HepG2 (cell line): ENCODE results near the gene NACC2.
A peak's percentile ranks its signal among the peaks of the same experiment; 100 is the strongest.

Experiments used
- CTCF ChIP-seq: sonication (generic); formaldehyde crosslinking; IDR thresholded peaks from 2 replicates; pipeline ENCODE4 v1.5.0; 2020; ENCODE audit warnings: mild to moderate bottlenecking, missing genetic modification reagents, moderate library complexity
- EP300 ChIP-seq, 3 experiments: sonication (generic) in 1 of 3; formaldehyde crosslinking in 1 of 3; IDR thresholded peaks; 2 replicates each; pipeline versions ENCODE4 v1.5.1 to v1.6.1; 2011 to 2020; ENCODE audit warnings: low read depth in 2 of 3, low read length in 2 of 3, borderline replicate concordance in 1 of 3, improper control_type of control experiment in 1 of 3, mild to moderate bottlenecking in 1 of 3, missing genetic modification reagents in 1 of 3, moderate library complexity in 1 of 3
- EZH2 ChIP-seq: conservative IDR thresholded peaks from 2 replicates; pipeline ENCODE4 v1.6.1; 2012; ENCODE audit warnings: mild to moderate bottlenecking, low read depth, low read length, moderate library complexity
- HNRNPK ChIP-seq: fragments of 200-400 bp; formaldehyde crosslinking; IDR thresholded peaks from 2 replicates; pipeline ENCODE4 v1.6.1; 2018; ENCODE audit warnings: low read length, low read depth, moderate library complexity, mild to moderate bottlenecking; ENCODE audit not compliant: poor library complexity, severe bottlenecking
- PHF5A ChIP-seq: IDR thresholded peaks from one replicate; pipeline ENCODE4 v1.6.1; 2018; ENCODE audit warnings: low read depth, missing genetic modification reagents; ENCODE audit not compliant: unreplicated experiment
- POLR2AphosphoS5 ChIP-seq: IDR thresholded peaks from 2 replicates; pipeline ENCODE4 v1.6.1; 2012; ENCODE audit warnings: low read depth, low read length
- SRF ChIP-seq: IDR thresholded peaks from 2 replicates; pipeline ENCODE4 v1.6.1; 2011; ENCODE audit warnings: mild to moderate bottlenecking, low read depth, low read length, moderate library complexity
- YY1 ChIP-seq: IDR thresholded peaks from 2 replicates; pipeline ENCODE4 v1.6.1; 2011; ENCODE audit warnings: low read length, low read depth, moderate library complexity, mild to moderate bottlenecking; ENCODE audit not compliant: insufficient read depth, insufficient replicate concordance
- ZNF761 ChIP-seq: sonication (generic); formaldehyde crosslinking; conservative IDR thresholded peaks from 2 replicates; pipeline ENCODE4 v1.4.0; 2020; ENCODE audit warnings: mild to moderate bottlenecking, missing genetic modification reagents
- ZNF878 ChIP-seq: sonication (generic); formaldehyde crosslinking; IDR thresholded peaks from 2 replicates; pipeline ENCODE4 v1.8.1; 2023; ENCODE audit warnings: mild to moderate bottlenecking, missing genetic modification reagents, moderate library complexity
- ZSCAN29 ChIP-seq: sonication (generic); formaldehyde crosslinking; conservative IDR thresholded peaks from 2 replicates; pipeline ENCODE4 v1.4.0; 2020; ENCODE audit warnings: mild to moderate bottlenecking, missing genetic modification reagents

GRCh38 chr9:136007934-136008692 lies 87.0 kb downstream of the NACC2 start:
- TF ChIP-seq CTCF (CRISPR knock-in tag): no peak
- TF ChIP-seq POLR2AphosphoS5: peak; percentile 47; the same call in 1 of the 2 replicates
- TF ChIP-seq EZH2: no peak
- no peak for TF ChIP-seq ZSCAN29 (CRISPR knock-in tag)
- TF ChIP-seq EP300 (IDR thresholded peaks at IDR 0.05; ENCODE audit: low read depth in 2 of 2, low read length in 2 of 2): peak in 1 of 2 experiments; percentile 48; a peak in 3 of 4 replicates
- TF ChIP-seq EP300 (CRISPR knock-in tag; IDR thresholded peaks at IDR 0.05; ENCODE audit: borderline replicate concordance): no peak
- TF ChIP-seq ZNF761: no peak
- no peak for TF ChIP-seq ZNF878 (CRISPR knock-in tag)
- TF ChIP-seq YY1: no peak
- no peak for TF ChIP-seq SRF
- no peak for TF ChIP-seq HNRNPK
- TF ChIP-seq PHF5A: no peak
